Left ventricle myocardium superior (tissue), 1 donor: ENCODE data around the gene ZNF358. TPM values are rescaled to one million over a fixed set of nuclear protein-coding genes. Genes with fewer than 3 reads are reported as not detected.

Source experiments
- ATAC-seq: fragments of 200-7000 bp; cut with Tn5 transposase; one replicate; pipeline ENCODE4 v1.9.1; 2020; ENCODE audit warnings: mild to moderate bottlenecking, moderate library complexity
- DNase-seq: peaks from one replicate; pipeline ENCODE4 v3.0.0-alpha.2; 2020
- intact Hi-C: fragments of 100-400 bp; cut with micrococcal nuclease; formaldehyde crosslinking; loops from one replicate; pipeline ENCODE4 v1.11.0; 2022
- total RNA-seq: library from RNA; stranded (reverse); fragmentation: NEBNext Ultra II Directional; extraction: Animal tissue kit (Norgen Biotek cat#: 25700); gene quantifications from one replicate; pipeline ENCODE4 v1.2.1, GENCODE V29; 2021
- donor health status: DM: no; HTN: yes; CAD: no; lungs with severe emphysema.

The ZNF358 gene
- total RNA-seq, 1 donor from 2014 or later: 101 TPM

GRCh38 chr19:7486923-7487322 is 29.0 kb upstream of the ZNF358 start:
- DNase-seq (no peak), ATAC-seq (no peak)
- intact Hi-C loops: no loop called here

GRCh38 chr19:7488736-7489353 is 27.1 kb upstream of the ZNF358 start, which contains the start of gene PEX11G:
Gene PEX11G (minus strand): TSS chr19:7489035. CDS start chr19:7489010, 25 bp downstream.
- ATAC-seq (peak; percentile 99), DNase-seq (peak; percentile 96)
- intact Hi-C loops: no loop called here

DNA sequence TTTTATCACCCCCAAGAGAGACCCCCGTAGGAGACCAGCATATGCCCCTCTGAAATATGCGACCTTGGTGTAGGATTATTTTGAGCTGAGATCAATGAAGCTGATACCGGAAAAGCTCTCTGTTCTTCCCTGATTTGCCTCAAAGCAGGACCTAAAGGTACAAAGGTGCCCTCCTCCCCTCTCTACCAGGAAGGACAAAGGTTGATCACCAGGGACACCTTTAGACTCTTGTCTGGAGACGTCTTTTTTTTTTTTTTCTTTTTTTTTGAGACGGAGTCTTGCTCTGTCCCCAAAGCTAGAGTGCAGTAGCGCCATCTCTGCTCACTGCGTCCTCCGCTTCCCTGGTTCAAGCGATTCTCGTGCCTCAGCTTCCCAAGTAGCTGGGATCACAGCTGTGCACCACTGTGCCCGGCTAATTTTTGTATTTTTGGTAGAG is 26.3 kb upstream of the ZNF358 start:
- intact Hi-C loops: no loop called here
- DNase-seq: no peak
- no peak for ATAC-seq

DNA sequence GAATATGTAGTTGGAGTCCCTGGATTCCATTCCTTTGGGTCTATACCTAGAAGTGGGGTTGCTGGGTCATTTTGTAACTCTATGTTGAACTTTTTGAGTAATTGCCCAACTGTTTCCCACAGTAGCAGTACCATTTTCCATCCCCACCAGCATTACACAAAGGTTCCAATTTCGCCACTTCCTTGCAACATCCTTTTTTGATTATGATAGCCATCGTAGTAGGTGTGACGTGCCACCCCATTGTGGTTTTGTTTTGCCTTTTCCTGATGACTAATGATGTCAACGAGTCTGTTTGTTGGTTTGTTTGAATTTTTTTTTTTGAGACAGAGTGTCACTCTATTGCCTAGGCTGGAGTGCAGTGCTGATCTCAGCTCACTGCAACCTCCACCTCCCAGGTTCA is 23.8 kb upstream of the ZNF358 start:
- DNase-seq: no peak
- no peak for ATAC-seq
- intact Hi-C loops: no loop called here

DNA sequence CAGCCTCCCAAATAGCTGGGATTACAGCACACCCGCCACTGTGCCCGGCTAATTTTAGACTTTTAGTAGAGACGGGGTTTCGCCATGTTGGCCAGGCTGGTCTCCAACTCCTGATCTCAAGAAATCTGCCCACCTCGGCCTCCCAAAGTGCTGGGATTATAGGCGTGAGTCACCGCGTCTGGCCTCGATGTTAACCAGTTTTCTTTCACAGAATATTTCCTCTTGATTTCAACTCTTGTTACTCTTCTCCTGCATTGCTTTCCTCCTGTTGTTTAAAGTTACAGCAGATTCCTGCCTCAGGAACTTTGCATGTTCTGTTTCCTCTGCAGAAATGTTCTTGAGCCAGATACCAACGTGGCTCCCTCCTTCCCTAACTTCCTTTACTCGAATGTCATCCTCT is 23.3 kb upstream of the ZNF358 start:
- no peak for DNase-seq
- intact Hi-C loops: no loop called here
- ATAC-seq: no peak

DNA sequence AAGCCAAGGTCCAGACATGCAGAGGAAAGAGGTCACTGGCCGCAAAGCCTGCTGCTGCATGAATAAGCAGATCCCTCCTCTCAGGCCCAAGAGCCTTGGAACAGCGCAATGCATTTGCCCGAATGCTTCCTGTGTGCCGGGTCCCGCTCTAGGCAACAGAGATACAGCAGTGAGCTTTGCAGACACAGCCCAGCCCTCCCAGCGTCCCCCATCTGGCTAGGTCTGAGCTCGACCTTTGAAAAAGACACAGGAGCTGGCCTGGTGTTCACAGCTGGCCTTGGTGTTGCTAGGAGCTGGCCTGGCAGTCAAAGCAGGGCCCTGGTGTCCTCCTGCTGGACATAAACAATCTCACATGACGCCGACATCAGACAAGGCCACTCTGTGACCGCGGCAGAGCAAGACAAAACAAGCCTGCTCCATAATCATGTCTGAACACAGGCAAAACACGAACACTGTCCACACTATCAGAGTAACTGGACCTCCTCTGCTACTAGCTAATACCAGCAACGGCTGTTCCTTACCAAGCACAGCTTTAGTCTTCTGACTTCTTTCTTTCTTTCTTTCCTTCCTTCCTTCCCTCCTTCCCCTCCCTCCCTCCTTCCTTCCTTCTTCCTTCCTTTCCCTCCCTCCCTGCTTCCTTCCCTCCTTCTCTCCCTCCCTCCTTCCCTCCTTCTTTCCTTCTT is 21.3 kb upstream of the ZNF358 start:
- intact Hi-C loops: no loop called here
- peak; percentile 66 for DNase-seq
- peak; percentile 85 for ATAC-seq

- intact Hi-C loops: no loop called here
- no peak for DNase-seq
- no peak for ATAC-seq
Observed at GRCh38 chr19:7497292-7497691, 18.6 kb upstream of the ZNF358 start.

- peak; percentile 47 for ATAC-seq
- DNase-seq: peak; percentile 49
- intact Hi-C loops: no loop called here
Observed at GRCh38 chr19:7500811-7501450, 15.0 kb upstream of the ZNF358 start.

- no peak for ATAC-seq
- DNase-seq: no peak
- intact Hi-C loops: no loop called here
Observed at GRCh38 chr19:7502552-7502951, 13.4 kb upstream of the ZNF358 start.

DNA sequence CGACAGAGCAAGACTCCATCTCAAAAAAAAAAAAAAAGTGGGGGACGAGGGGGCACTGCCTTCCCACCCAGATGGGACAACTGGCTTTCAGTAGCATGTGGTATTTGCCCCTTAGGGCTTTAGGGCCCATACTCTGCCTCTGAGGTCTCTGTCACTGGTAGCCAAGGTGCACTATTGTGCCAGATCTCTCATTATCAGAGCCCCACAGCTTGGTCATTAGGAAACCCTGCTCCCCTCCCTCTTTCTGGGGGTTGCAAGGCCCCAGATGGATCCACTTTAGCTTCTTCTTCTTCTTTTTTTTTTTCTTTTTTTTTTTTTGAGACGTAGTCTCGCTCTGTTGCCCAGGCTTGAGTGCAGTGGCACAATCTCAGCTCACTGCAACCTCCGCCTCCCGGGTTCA is 11.2 kb upstream of the ZNF358 start:
- no peak for DNase-seq
- ATAC-seq: no peak
- intact Hi-C loops: no loop called here

DNA sequence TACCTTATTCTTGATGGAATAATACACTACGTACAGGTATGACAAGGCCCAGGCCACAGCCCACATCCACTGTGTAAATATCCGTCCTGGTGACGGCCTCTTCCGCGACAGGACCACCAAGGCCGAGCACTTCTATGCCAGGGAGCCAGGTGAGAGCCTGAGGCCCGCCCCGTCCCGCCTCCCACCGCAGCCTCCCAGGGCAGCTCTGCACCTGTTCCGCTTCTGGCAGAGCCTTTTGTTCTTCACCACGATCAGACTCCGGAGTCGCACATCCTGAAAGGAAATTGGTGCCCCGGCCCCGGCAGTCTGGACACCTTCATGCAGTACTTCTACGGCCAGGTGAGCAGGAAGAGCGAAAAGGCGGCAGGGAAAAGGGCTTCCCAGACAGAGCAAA is 10.6 kb upstream of the ZNF358 start:
- no peak for ATAC-seq
- no peak for DNase-seq
- intact Hi-C loops: no loop called here

DNA sequence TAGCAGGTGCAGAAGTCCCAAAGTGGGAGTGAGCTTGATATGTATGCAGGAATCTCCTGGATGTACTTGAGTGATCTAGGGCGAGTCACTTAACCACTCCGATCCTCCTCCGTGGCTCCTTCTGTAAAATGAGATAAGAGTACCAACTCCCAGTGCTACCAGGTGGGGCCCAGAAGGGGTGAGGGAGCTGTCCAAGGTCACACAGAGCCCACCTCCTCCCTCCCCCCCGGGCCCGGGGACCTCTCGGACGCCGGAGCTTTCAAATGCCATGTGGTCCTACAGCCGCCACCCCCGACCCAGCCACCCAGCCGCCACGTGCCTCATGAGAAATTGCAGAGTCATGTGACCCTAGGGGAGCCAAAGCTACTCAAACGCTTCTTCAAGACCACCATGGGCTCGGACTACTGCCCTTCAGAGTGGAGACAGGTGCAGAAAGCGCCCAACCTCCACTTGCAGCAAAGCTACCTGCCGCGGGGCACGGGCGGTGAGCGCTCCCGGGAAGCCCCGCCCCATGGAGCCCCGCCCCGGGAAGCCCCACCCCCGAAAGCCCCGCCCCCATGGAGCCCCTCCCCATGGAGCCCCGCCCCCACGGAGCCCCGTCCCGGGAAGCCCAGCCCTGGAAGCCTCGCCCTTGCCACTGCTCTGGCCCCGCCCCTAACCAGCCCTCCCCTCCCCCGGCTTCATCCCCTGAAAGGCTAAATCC is 10.1 kb upstream of the ZNF358 start:
- ATAC-seq: peak; percentile 44
- intact Hi-C loops: no loop called here
- DNase-seq: no peak

DNA sequence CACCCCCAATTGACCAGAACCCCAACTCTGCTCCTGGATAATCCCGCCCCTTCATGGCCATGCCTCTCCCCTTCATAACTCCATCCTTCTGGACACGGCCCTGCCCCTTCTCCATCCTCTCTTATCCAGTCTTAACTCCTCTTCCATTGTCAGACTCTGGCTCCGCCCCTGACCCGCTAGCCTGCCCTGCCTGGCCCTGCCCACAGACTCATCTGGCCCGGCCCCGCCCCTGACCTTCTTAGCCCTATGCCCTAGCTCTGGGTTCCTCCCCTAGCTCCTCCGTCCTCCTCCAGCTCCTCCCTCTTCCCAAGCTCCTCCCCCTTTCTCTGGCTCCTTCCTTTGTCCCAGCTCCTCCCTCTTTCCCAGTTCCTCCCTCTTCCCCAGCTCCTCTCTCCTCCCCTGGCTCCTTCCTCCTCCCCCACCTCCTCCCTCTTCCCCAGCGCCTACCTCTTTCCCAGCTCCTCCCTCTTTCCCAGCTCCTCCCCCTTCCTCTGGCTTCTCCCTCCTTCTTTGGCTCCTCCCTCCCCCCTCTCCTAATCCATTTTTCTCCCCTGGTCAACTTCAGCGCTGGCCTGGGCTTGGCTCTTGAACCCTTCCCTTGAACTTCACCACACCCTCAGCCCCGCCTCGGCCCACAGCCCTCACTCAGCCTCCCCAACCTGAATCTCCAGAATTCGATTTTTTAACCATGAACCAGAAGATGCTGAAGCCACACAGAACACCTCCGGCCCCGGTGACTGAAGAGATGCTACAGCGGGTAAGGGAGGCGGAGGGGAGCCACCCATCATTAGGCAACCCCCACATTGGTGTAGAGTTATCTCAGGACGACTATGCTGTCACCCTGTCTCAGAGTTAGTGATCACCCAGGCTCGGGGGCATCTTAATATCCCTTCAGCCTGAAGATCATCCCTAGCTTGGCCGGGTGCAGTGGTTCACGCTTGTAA is 9.2 kb upstream of the ZNF358 start:
- intact Hi-C loops: no loop called here
- ATAC-seq: peak; percentile 90

GRCh38 chr19:7507884-7508283 is 8.0 kb upstream of the ZNF358 start:
- intact Hi-C loops: no loop called here
- DNase-seq (peak; percentile 72), ATAC-seq (peak; percentile 60)

More for the DNA sequence above, 9.2 kb upstream of the ZNF358 start:
- peak; percentile 80 for DNase-seq

GRCh38 chr19:7509625-7510024 is 6.3 kb upstream of the ZNF358 start:
- no peak for DNase-seq
- intact Hi-C loops: no loop called here
- no peak for ATAC-seq

DNA sequence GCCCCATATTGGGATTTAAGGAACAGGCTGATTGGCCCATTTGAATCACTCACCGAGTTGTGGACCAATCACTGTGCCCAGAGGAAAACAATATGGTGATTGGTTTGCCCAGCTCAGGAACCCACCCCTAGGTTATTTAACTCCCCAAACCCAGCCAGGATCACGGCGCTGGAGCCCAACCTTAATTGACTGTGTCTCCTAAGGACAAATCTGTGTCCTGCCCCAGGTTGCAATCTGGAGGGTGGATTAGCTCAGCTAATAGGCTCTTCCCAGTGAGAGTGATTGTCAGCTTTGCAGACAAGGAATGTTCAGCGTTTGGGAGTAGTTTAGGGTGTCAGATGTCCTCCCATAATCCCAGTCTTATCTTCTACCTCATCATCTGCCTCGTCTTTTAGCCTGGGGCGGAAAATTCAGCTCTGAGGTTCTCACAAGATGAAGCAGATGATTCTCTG is 3.5 kb upstream of the ZNF358 start:
- DNase-seq (no peak), ATAC-seq (no peak)
- intact Hi-C loops: no loop called here

- intact Hi-C loops: no loop called here
- DNase-seq (no peak), ATAC-seq (no peak)
Observed at GRCh38 chr19:7513809-7514642, 1.9 kb upstream of the ZNF358 start.

GRCh38 chr19:7515110-7515644 is 726 bp upstream of the ZNF358 start:
- intact Hi-C loops: no loop called here
- DNase-seq (no peak), ATAC-seq (peak; percentile 66)
